NCI-H146 (cell line): ENCODE results near the gene GCH1.

Source experiments
- DNase-seq: peaks from one replicate; lab custom pipeline; 2025; lab: John Stamatoyannopoulos, UW

GCH1 gene

GRCh38 chr14:54866588-54866987, 36.0 kb downstream of the GCH1 start:
- DNase-seq, result no peak

GRCh38 chr14:54864526-54864925, 38.1 kb downstream of the GCH1 start:
- DNase-seq, result peak; percentile 27

GRCh38 chr14:54857830-54858269, 44.8 kb downstream of the GCH1 start:
- DNase-seq, result no peak

GRCh38 chr14:54856152-54856551, 46.5 kb downstream of the GCH1 start:
- DNase-seq, result no peak

- DNase-seq, result peak; percentile 48
These were observed 48.4 kb downstream of the GCH1 start for GRCh38 chr14:54854181-54854580.

- no peak for DNase-seq
These were observed 49.3 kb downstream of the GCH1 start for GRCh38 chr14:54853339-54853738.

GRCh38 chr14:54852215-54852614, 50.4 kb downstream of the GCH1 start:
- DNase-seq, result no peak

- DNase-seq, result peak; percentile 24
These were observed 53.7 kb downstream of the GCH1 start for GRCh38 chr14:54848910-54849309.

- DNase-seq, result no peak
These were observed 57.0 kb downstream of the GCH1 start for GRCh38 chr14:54845641-54846040.

GRCh38 chr14:54844479-54844878, 58.1 kb downstream of the GCH1 start:
- no peak for DNase-seq

GRCh38 chr14:54840798-54841197, 61.8 kb downstream of the GCH1 start:
- DNase-seq, result no peak

- DNase-seq, result no peak
These were observed 62.3 kb downstream of the GCH1 start for GRCh38 chr14:54840336-54840735.

GRCh38 chr14:54839701-54840119, 62.9 kb downstream of the GCH1 start:
- no peak for DNase-seq

GRCh38 chr14:54838931-54839512, 63.6 kb downstream of the GCH1 start:
- DNase-seq, result no peak

GRCh38 chr14:54837508-54838149, 65.0 kb downstream of the GCH1 start:
- no peak for DNase-seq

GRCh38 chr14:54836231-54836630, 66.4 kb downstream of the GCH1 start:
- DNase-seq, result no peak

- no peak for DNase-seq
These were observed 67.9 kb downstream of the GCH1 start for GRCh38 chr14:54834727-54835126.

GRCh38 chr14:54834081-54834480, 68.5 kb downstream of the GCH1 start:
- no peak for DNase-seq

GRCh38 chr14:54830650-54831049, 72.0 kb downstream of the GCH1 start:
- no peak for DNase-seq

GRCh38 chr14:54829486-54830224, 73.0 kb downstream of the GCH1 start:
- DNase-seq, result no peak

- DNase-seq, result no peak
These were observed 74.6 kb downstream of the GCH1 start for GRCh38 chr14:54828037-54828436.

GRCh38 chr14:54823757-54824549, 78.7 kb downstream of the GCH1 start:
- DNase-seq, result no peak
